HFF-Myc (cell line): ENCODE measurements around the gene CEP135.

Experiments used
- DNase-seq: peaks from one replicate; pipeline ENCODE4 v3.0.0-alpha.2; 2011; ENCODE audit warnings: low read depth; ENCODE audit errors: extremely low read depth
- H3K4me3 ChIP-seq: replicated peaks from 2 replicates; pipeline ENCODE4 v1.5.1; 2011; ENCODE audit warnings: low read depth, mild to moderate bottlenecking, control low read depth, low read length
- TF ChIP-seq, protein P1 (sequence below): IDR thresholded peaks from 2 replicates; pipeline ENCODE4 v1.5.1; 2012; ENCODE audit warnings: mild to moderate bottlenecking, low read depth, low read length, control low read depth; ENCODE audit errors: missing control alignments

CEP135 gene

DNA sequence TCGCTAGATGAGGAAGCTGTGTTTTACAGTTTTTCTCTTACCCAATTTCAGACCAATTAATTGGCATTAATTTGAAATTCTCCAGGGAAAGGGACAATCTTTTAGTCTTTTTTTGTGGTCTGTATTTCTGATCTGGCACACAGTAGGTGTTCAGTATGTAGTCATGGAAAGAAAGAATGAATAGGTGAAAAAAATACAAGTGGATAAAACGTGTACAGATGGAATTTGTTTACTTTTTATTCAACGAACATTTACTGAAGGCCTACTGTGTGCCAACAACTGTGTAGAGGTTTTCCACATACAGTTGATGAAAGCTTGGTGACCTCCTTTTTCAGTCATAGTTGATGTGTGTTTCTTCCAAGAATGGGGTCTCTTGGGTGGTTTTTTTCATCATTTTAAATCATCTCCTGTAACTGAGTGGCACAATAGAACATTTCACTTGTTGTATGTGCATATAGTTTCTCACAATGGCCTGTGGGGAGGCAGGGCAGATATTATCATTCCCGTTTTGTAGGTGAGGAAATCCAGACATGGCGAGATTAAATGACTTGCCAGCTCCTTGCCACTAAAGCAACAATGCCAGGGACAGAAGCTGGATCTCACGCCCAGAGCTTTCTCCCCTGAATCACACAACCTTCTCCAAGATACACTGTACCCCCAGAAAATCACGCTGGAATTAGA is 102.4 kb downstream of the CEP135 start:
- H3K4me3 ChIP-seq, result no peak overlapping the region
- DNase-seq, result no peak
- TF ChIP-seq, protein P1, sequence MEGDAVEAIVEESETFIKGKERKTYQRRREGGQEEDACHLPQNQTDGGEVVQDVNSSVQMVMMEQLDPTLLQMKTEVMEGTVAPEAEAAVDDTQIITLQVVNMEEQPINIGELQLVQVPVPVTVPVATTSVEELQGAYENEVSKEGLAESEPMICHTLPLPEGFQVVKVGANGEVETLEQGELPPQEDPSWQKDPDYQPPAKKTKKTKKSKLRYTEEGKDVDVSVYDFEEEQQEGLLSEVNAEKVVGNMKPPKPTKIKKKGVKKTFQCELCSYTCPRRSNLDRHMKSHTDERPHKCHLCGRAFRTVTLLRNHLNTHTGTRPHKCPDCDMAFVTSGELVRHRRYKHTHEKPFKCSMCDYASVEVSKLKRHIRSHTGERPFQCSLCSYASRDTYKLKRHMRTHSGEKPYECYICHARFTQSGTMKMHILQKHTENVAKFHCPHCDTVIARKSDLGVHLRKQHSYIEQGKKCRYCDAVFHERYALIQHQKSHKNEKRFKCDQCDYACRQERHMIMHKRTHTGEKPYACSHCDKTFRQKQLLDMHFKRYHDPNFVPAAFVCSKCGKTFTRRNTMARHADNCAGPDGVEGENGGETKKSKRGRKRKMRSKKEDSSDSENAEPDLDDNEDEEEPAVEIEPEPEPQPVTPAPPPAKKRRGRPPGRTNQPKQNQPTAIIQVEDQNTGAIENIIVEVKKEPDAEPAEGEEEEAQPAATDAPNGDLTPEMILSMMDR, result no peak

DNA sequence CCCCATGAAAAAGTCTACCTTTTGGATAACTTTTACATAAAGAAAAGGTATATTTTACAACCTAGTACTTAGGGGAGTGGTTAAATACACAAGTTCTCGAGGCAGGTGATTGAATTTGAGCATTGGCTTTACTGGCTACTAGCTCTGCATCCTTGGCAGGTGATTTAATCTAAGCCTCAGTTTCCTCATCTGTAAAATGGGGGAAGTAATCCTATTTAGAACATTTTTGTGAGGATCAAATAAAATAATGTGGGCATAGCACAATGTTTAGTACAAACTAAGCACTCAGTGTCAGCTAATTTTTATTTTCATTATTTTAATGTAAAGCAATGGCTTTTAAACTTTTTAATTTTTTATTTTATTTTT is 102.9 kb downstream of the CEP135 start:
- H3K4me3 ChIP-seq, result no peak overlapping the region
- DNase-seq, result no peak
- TF ChIP-seq, protein P1, result no peak

DNA sequence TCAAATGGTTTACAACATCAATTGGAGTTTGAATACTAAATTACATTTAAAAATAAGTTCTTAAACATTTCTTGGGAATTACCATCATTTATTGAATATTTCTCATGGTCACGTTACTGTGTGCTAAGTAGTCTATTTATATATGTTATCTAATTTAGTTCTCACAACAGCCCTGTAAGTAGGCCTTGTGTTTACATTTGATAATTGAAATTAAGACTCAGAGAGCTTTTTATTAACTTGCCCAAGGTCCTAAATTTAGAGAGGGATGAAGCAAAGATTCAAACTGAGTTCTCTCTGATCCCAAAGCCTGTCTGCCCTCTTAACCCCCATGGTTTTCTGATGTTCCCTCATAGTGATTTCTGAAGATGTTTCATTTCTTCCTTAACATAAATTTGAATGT is 103.7 kb downstream of the CEP135 start:
- no peak for DNase-seq
- H3K4me3 ChIP-seq, result no peak overlapping the region
- TF ChIP-seq, protein P1, result no peak

DNA sequence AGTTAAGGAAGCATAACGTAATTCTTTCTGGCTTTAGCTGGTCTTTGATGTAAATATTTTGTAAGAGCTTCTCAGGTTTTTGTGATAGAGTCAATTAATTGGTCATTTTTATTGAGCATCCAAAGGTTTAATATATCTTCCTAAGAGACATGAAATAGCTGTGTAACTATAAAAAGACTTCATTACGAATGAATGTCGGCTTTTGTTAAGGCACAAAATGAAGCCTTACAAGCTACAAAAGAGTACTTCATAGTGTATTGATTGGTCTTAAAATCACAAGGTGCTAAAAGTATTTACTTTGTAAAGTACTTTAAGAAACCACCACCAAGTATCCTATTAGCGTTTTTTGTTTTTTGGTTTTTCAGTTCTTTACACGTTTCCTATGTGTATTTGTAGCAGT is 104.2 kb downstream of the CEP135 start:
- TF ChIP-seq, protein P1, result no peak
- DNase-seq, result no peak
- no peak overlapping the region for H3K4me3 ChIP-seq

DNA sequence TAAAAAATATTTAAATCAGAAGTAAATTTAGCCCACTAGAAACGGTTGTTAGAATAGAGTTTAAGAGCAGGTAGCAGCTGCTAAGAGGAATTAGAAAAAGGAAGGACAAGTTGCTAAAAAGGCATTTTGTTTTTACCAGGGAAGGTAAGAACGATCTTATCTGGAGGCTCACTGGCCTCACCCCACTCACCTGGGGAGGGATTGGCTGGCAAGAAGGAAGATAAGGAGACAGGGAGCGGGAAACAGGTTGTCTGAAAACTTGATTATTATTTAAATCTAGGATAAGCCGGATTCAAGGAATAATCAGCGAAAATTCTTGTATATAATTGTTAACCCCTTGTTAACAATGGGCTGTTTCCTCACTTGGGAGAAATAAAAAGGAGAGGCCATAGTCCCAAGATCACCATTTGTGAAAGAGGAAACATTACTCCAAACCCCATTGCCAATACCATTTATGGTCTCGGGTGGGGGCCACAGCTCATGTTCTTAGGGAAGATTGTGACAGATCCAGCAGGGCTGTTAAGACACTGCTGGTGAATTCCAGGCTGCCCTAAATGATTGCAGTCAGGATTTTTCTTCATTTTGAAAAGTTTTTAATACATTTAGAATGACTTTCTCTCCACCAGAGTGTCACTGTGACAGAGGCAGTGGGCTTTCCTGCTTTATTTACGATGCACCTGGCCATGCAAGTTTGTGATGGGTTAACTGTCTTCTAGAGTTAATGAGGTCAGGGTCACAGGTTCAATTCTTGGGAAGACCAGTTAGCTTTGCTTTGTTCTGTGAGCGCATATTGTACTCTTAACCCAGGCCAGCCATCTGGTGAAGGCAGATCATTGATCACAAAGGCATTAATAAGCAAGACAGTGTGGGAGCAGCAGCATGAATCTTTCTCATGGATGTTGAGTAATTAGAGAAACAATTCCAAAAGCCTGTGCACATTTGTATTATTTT is 106.6 kb downstream of the CEP135 start:
- DNase-seq, result no peak
- no peak overlapping the region for H3K4me3 ChIP-seq
- TF ChIP-seq, protein P1, result no peak

DNA sequence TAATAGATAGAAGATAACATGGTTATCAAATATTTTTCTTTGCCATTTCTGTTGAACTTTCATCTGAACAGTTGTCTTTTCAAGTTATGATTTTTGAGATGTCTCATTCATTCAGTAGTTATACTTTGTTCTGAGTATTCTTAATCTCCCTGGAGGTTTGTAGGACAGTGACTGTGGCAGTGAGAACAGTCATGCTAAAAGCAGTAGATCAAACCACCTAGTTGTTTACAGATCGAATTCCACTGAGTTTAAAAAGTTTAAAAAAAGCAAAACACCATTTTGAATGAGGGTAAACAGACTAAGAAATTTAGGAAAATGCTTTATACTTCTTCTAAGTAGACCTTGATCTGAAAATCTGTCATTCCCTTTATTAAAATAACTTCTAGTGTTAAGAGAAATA is 107.2 kb downstream of the CEP135 start:
- no peak for DNase-seq
- TF ChIP-seq, protein P1, result no peak
- no peak overlapping the region for H3K4me3 ChIP-seq
